ENCODE data around the gene CEACAM4.

Gene CEACAM4

GRCh38 chr19:41616792-41617621 is 9.9 kb downstream of the CEACAM4 start:
- DNase-seq, result no peak

GRCh38 chr19:41615207-41615606 is 11.7 kb downstream of the CEACAM4 start:
- no peak for DNase-seq

GRCh38 chr19:41612483-41612882 is 14.4 kb downstream of the CEACAM4 start:
- no peak for DNase-seq

GRCh38 chr19:41610789-41611188 is 16.1 kb downstream of the CEACAM4 start:
- DNase-seq, result no peak

- no peak for DNase-seq
These were observed 19.2 kb downstream of the CEACAM4 start for GRCh38 chr19:41607668-41608067.

GRCh38 chr19:41606215-41606837 is 20.5 kb downstream of the CEACAM4 start:
- no peak for DNase-seq

GRCh38 chr19:41604831-41605230 is 22.0 kb downstream of the CEACAM4 start:
- DNase-seq, result no peak

GRCh38 chr19:41601771-41602170 is 25.1 kb downstream of the CEACAM4 start:
- no peak for DNase-seq

GRCh38 chr19:41599175-41599966 is 27.5 kb downstream of the CEACAM4 start:
- DNase-seq, result no peak

GRCh38 chr19:41597600-41598041 is 29.3 kb downstream of the CEACAM4 start:
- DNase-seq, result peak; percentile 36

GRCh38 chr19:41595890-41596280 is 31.0 kb downstream of the CEACAM4 start:
- no peak for DNase-seq

GRCh38 chr19:41595258-41595889 is 31.5 kb downstream of the CEACAM4 start:
- peak; percentile 64 for DNase-seq

GRCh38 chr19:41591951-41592562 is 34.8 kb downstream of the CEACAM4 start:
- DNase-seq, result no peak

GRCh38 chr19:41590936-41591335 is 35.9 kb downstream of the CEACAM4 start:
- DNase-seq, result no peak

- no peak for DNase-seq
These were observed 37.5 kb downstream of the CEACAM4 start for GRCh38 chr19:41589371-41589770.

GRCh38 chr19:41588497-41589209 is 38.2 kb downstream of the CEACAM4 start:
- DNase-seq, result no peak

GRCh38 chr19:41587838-41588210 is 39.0 kb downstream of the CEACAM4 start:
- no peak for DNase-seq

GRCh38 chr19:41587101-41587837 is 39.6 kb downstream of the CEACAM4 start:
- no peak for DNase-seq

GRCh38 chr19:41586064-41586463 is 40.8 kb downstream of the CEACAM4 start:
- no peak for DNase-seq

GRCh38 chr19:41584931-41585330 is 41.9 kb downstream of the CEACAM4 start:
- DNase-seq, result no peak

- DNase-seq, result no peak
These were observed 42.5 kb downstream of the CEACAM4 start for GRCh38 chr19:41584260-41584810.

Measured in GDM1 (cell line).